Fibroblast of lung (primary cell): ENCODE data around the gene PAM16. TPM values are rescaled to one million over a fixed set of nuclear protein-coding genes. Genes with fewer than 3 reads are reported as not detected.
A peak's percentile ranks its signal among the peaks of the same experiment; 100 is the strongest.

Experiments used
- DNase-seq, 2 donors: peaks; one replicate each; pipeline versions ENCODE4 v3.0.0 to v3.0.0-alpha.2; 2010; ENCODE audit warnings: low read depth in 2 of 2
- H2AFZ ChIP-seq: 2 replicates; pipeline ENCODE4 v1.5.1; 2012; ENCODE audit warnings: low read length, control low read depth, inconsistent platforms
- H3K27ac ChIP-seq: 2 replicates; pipeline ENCODE4 v1.5.1; 2011; ENCODE audit warnings: low read length, control low read depth; ENCODE audit not compliant: insufficient read depth
- H3K27me3 ChIP-seq: 2 replicates; pipeline ENCODE4 v1.5.1; 2011; ENCODE audit warnings: mild to moderate bottlenecking, low read length; ENCODE audit not compliant: control insufficient read depth, insufficient read depth
- H3K36me3 ChIP-seq: 2 replicates; pipeline ENCODE4 v1.5.1; 2011; ENCODE audit warnings: low read length; ENCODE audit not compliant: control insufficient read depth, insufficient read depth
- H3K4me1 ChIP-seq: 2 replicates; pipeline ENCODE4 v1.5.1; 2011; ENCODE audit warnings: low read length; ENCODE audit not compliant: control insufficient read depth, insufficient read depth; ENCODE audit errors: extremely low read depth
- H3K4me2 ChIP-seq: 2 replicates; pipeline ENCODE4 v1.5.1; 2011; ENCODE audit warnings: low read length, control low read depth; ENCODE audit not compliant: insufficient read depth; ENCODE audit errors: extremely low read depth
- H3K4me3 ChIP-seq, 4 experiments: fragments of 200-600 bp in 1 of 4; sonication (generic) in 1 of 4; replicated peaks in 1 of 4; 2 replicates each; pipeline ENCODE4 v1.5.1; 2011 to 2016; ENCODE audit warnings: low read length in 4 of 4, low read depth in 3 of 4, mild to moderate bottlenecking in 3 of 4, control low read depth in 2 of 4, inconsistent platforms in 1 of 4, mixed read lengths in 1 of 4; ENCODE audit not compliant: insufficient read depth in 1 of 4; ENCODE audit errors: control extremely low read depth in 1 of 4
- H3K79me2 ChIP-seq: 2 replicates; pipeline ENCODE4 v1.5.1; 2012; ENCODE audit warnings: mild to moderate bottlenecking, low read length, inconsistent platforms; ENCODE audit not compliant: control insufficient read depth, insufficient read depth
- H3K9ac ChIP-seq: 2 replicates; pipeline ENCODE4 v1.5.1; 2011; ENCODE audit warnings: mild to moderate bottlenecking, low read length, control low read depth; ENCODE audit not compliant: insufficient read depth
- H3K9me3 ChIP-seq: 2 replicates; pipeline ENCODE4 v1.5.1; 2012; ENCODE audit warnings: low read depth, low read length; ENCODE audit not compliant: control insufficient read depth, insufficient read depth
- H4K20me1 ChIP-seq: 2 replicates; pipeline ENCODE4 v1.5.1; 2011; ENCODE audit warnings: low read length; ENCODE audit not compliant: control insufficient read depth, insufficient read depth; ENCODE audit errors: extremely low read depth
- CTCF ChIP-seq, 2 donors: IDR thresholded peaks in 1 of 2; conservative IDR thresholded peaks in 1 of 2; 1 replicate in 1 of 2; 2 replicates in 1 of 2; pipeline ENCODE4 v1.5.1; 2011 to 2012; ENCODE audit warnings: low read length in 2 of 2, control low read depth in 1 of 2, inconsistent platforms in 1 of 2, low read depth in 1 of 2, mild to moderate bottlenecking in 1 of 2
- EZH2 ChIP-seq: IDR thresholded peaks from 2 replicates; pipeline ENCODE4 v1.5.1; 2012; ENCODE audit warnings: low read length, control low read depth, mild to moderate bottlenecking; ENCODE audit errors: missing control alignments
- polyA plus RNA-seq, 2 donors: library from polyadenylated mRNA; depleted of rRNA in 1 of 2; stranded (reverse) in 1 of 2; unstranded in 1 of 2; fragments of >200 nt; gene quantifications; 2 replicates each; pipeline ENCODE4 v1.2.1, GENCODE V29; 2011 to 2012; ENCODE audit warnings: missing spikeins in 1 of 2
- total RNA-seq: library from RNA; depleted of rRNA; stranded (reverse); fragments of >200 nt; gene quantifications from 2 replicates; pipeline ENCODE4 v1.2.1, GENCODE V29; 2014

Gene PAM16
- total and polyA plus RNA-seq, 2 donors (not counting 1 experiment from before 2014, with no cell fraction given): 14.8 to 34.3 TPM

- no peak for DNase-seq
- H3K4me3 ChIP-seq: no peak overlapping the region
- H2AFZ ChIP-seq: no peak overlapping the region
- no peaks in the 10 kb centered on the region for H4K20me1 ChIP-seq
- no peaks in the 10 kb centered on the region for H3K36me3 ChIP-seq
- H3K27ac ChIP-seq: no peak overlapping the region
- H3K79me2 ChIP-seq: no peaks in the 10 kb centered on the region
- no peak overlapping the region for H3K9ac ChIP-seq
- H3K27me3 ChIP-seq: no peaks in the 10 kb centered on the region
- H3K9me3 ChIP-seq: no peaks in the 10 kb centered on the region
- H3K4me1 ChIP-seq: peaks cover 2% of the 10 kb centered on the region
- no peak for TF ChIP-seq EZH2
- TF ChIP-seq CTCF (conservative IDR thresholded peaks at IDR 0.05 in 1 of 2, IDR thresholded peaks at IDR 0.05 in 1 of 2; ENCODE audit: low read depth in 1 of 2, low read length in 2 of 2): no peak
- H3K4me2 ChIP-seq: no peak overlapping the region
Observed at GRCh38 chr16:4309102-4309832, 41.9 kb downstream of the PAM16 start.

GRCh38 chr16:4307215-4308037 lies 43.7 kb downstream of the PAM16 start:
- H3K9me3 ChIP-seq: no peaks in the 10 kb centered on the region
- H2AFZ ChIP-seq: peak overlapping the region; percentile 64
- no peaks in the 10 kb centered on the region for H3K27me3 ChIP-seq
- peak; percentile 92 to 93 for DNase-seq
- H3K36me3 ChIP-seq: no peaks in the 10 kb centered on the region
- H3K27ac ChIP-seq: peak overlapping the region; percentile 82
- peak overlapping the region; percentile 45 to 60 (median 58) for H3K4me3 ChIP-seq
- no peaks in the 10 kb centered on the region for H3K79me2 ChIP-seq
- H3K4me1 ChIP-seq: peaks cover 2% of the 10 kb centered on the region
- H3K4me2 ChIP-seq: peak overlapping the region; percentile 68
- TF ChIP-seq CTCF (conservative IDR thresholded peaks at IDR 0.05 in 1 of 2, IDR thresholded peaks at IDR 0.05 in 1 of 2; ENCODE audit: low read depth in 1 of 2, low read length in 2 of 2): no peak
- no peak for TF ChIP-seq EZH2
- H3K9ac ChIP-seq: peak overlapping the region; percentile 45
- H4K20me1 ChIP-seq: no peaks in the 10 kb centered on the region

GRCh38 chr16:4306470-4307214 lies 44.5 kb downstream of the PAM16 start:
- no peak overlapping the region for H2AFZ ChIP-seq
- H3K4me3 ChIP-seq: peak overlapping the region; percentile 45 to 60 (median 58)
- no peak for DNase-seq
- no peaks in the 10 kb centered on the region for H3K79me2 ChIP-seq
- peak overlapping the region; percentile 45 for H3K9ac ChIP-seq
- H3K4me1 ChIP-seq: peaks cover 2% of the 10 kb centered on the region
- peak overlapping the region; percentile 68 for H3K4me2 ChIP-seq
- no peaks in the 10 kb centered on the region for H3K36me3 ChIP-seq
- no peaks in the 10 kb centered on the region for H4K20me1 ChIP-seq
- no peaks in the 10 kb centered on the region for H3K27me3 ChIP-seq
- H3K9me3 ChIP-seq: no peaks in the 10 kb centered on the region
- peak overlapping the region; percentile 82 for H3K27ac ChIP-seq
- no peak for TF ChIP-seq EZH2
- TF ChIP-seq CTCF (conservative IDR thresholded peaks at IDR 0.05 in 1 of 2, IDR thresholded peaks at IDR 0.05 in 1 of 2; ENCODE audit: low read depth in 1 of 2, low read length in 2 of 2): no peak
